Iris pigment epithelial cell (primary cell): ENCODE data around the gene TRPT1.

ENCODE experiments used
- DNase-seq: peaks from one replicate; pipeline ENCODE4 v3.0.0-alpha.2; 2011; ENCODE audit warnings: low read depth

The TRPT1 gene

DNA sequence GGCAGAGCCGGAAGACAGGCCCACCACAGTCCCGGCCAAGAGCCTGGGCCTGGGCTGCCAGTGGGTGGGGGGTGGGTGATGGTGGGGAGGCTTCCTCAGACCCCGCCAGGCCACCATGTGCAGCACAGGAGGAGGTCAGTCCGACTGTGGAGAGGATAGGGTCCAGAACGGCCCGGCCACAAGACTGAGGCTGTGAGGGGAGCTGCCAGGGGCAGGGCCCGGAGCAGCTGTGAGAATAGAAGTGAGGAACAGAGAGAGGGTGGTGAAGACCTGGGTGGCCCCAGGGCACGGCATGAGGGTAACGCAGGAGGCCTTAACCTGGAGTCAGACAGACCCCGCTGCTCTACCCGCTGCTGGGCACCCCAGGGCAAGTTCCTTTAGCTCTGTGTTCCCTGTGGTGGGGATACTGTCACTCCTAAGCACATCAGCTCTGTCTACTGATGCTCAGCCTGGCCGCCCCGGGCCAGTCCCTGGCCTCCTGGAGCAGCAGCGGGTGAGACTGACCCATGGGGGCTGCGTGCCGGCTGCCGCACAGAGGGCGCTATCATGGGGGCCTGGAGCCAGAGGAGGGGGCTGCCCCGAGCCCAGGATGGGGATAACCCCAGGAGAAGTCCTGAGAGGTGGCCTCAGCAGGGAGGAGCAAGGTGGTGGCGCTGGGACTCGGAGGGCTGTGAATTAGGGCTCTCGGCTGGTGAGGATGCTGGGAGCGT, 17.7 kb downstream of the TRPT1 start:
- DNase-seq, result no peak

GRCh38 chr11:64207256-64208085, 18.5 kb downstream of the TRPT1 start:
- peak; percentile 70 for DNase-seq

DNA sequence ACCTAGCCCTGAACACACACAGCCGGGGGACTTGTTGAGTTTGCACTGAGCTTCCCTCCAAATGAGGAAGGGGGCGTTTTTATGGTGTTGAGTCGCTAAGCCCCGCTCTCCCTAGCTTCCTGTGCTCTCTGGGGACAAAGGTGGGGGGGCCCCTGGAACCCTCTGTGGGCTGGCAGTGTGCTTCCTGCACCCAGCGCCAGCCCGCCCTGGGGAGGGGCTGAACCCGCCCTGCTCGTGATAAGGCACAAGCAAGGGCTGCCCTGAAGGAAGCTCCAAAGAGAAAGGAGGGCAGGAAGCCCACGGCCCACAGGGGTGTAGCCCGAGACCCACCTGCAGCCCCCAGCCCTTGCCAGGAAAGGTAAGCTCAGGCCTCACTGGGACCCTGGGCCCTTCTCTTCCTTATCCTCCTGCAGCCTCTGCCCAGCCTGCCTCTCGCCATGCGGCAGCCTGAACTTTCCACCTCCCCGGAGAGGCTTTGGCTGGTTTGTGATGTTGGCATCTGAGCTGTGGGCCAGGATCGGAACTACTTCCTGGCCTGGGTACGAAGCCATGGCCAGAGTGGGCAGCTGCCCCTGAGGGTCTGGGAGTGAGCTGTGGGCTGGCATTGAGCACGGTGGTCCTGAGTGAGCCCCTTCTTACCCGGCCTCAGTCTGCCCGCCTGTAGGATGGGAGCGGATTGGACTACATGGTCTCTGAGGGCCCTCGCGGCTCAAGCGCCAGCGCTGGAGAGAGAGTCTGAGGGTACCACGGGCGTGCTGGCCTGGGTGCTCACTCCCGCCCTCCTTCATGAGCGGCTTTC, 19.3 kb downstream of the TRPT1 start, which contains the start of gene FERMT3:
Gene FERMT3 (plus strand): TSS at position 265 of the 799 bp plus-strand sequence. CDS start 644 bp downstream, outside the sequence.
- DNase-seq, result no peak

GRCh38 chr11:64204464-64204989, 21.5 kb downstream of the TRPT1 start:
- DNase-seq, result peak; percentile 98

GRCh38 chr11:64204080-64204440, 21.9 kb downstream of the TRPT1 start:
- no peak for DNase-seq

DNA sequence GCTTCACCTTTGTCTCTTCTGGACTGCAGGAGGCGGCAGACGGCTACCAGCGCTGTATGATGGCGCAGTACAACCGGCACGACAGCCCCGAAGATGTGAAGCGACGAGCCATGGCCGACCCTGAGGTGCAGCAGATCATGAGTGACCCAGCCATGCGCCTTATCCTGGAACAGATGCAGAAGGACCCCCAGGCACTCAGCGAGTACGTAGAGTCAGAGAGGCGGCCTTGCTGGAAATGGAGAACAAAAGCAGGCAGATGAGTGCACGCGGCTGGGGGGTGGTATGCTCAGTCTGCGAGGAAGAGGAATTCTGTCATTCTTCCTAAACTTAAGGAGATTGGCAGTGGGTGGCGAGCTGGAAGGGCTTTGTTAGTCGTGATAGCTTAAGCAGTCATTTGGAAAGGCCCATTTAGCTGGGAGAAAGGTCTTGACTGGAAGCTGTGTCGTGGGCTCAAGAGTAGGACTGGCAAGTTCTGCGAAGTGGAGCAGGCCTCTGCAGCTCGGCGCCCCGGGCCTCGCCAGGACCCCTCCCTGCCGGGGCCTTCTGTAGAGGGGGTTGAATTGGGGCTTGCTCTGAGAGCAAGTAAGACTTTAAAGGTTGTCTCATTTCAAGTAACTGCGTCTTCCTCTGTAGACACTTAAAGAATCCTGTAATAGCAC, 22.4 kb downstream of the TRPT1 start:
- DNase-seq, result no peak

DNA sequence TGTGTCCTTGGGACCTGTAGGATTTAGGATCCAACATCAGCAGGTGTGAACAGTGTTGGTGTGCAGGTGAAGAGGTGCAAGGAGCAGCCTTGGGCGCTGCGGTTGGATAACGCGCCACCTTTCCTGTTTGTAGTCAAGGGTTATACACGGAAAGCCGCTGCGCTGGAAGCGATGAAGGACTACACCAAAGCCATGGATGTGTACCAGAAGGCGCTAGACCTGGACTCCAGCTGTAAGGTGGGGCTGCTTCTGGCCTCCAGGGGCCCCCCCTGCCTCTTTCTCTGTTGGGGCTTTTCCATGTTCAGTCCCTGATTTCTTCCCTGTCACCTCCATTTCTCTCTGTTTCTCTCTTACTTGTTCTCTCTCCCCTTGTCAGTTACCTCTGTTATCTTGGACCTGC, 23.0 kb downstream of the TRPT1 start:
- DNase-seq, result no peak

- DNase-seq, result no peak
Measured at GRCh38 chr11:64201543-64201942, 24.4 kb downstream of the TRPT1 start.

DNA sequence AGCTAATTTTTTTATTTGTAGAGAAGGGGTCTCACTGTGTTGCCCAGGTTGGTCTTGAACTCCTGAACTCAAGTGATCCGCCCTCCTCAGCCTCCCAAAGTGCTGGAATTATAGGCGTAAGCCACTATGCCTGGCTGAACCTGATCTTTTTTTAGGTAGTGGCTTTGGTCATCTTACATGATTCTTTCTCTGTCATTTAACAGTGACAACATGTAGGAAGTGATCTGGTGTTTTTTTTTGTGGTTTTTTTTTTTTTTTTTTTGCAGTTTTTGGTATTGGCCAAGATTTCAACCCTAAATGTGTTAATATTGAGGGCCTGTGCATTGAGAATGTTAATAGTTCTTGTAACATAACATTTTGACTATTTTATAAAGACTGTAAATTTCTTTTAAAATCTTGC, 27.5 kb downstream of the TRPT1 start:
- no peak for DNase-seq

- DNase-seq, result no peak
Measured at GRCh38 chr11:64196626-64197025, 29.4 kb downstream of the TRPT1 start.

DNA sequence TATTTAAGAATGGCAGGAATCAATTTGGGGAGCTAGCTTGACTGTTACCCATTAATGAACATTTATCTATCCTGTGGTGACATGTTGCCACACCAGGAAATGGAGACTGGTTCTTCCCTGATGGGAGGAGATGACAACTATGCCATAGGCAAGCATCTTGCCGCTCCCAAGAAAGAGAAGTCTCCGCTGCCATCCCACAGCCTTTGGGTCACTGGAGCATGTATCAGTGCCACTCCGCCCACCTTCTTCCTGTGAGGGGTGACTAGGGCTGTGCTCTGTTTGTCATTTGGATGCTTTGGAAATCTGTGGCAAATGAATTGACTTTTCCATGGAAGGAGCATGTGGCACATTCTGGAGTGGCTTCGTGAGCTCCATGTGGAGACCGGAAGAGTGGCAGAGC, 33.6 kb downstream of the TRPT1 start:
- DNase-seq, result no peak

DNA sequence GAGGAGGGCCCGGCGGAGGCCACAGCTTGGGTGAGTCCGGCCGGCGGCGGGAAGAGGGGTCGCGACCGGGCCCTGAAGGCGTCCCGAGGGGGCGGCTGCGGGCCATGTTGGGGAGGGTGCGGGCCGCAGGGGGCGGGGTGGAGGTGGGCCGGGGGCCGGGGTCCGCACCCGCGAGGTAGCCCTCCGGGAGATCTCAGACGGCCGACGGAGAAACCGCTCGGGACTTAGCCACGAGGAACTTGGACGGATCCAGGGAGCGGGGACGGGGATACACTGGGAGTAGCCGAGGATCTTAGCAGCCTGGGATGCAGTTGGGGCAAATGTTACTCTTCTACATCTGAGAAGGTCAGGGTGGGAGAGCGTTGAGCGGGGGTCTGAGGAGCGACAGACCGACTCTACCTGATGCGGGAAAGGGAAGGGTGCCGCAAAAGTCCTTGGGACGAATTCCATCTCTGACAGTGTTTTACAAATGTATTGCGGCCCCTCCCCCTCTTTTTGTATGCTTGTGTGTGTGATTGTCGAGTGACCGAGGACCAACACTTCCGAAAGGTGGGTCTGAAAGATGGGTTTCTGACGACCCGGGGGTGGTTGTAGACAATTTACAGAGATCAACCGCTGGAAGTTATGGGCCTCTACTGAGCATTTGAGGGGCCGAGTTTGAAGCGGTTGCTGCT, 39.4 kb downstream of the TRPT1 start:
- peak; percentile 24 for DNase-seq

GRCh38 chr11:64185693-64186491, 40.1 kb downstream of the TRPT1 start, which contains the start of gene STIP1:
TSS of gene STIP1 (plus strand) at chr11:64186171. CDS start at chr11:64186262, 91 bp downstream.
- DNase-seq, result peak; percentile 100

- DNase-seq, result peak; percentile 86
Measured at GRCh38 chr11:64185175-64185692, 40.8 kb downstream of the TRPT1 start.

GRCh38 chr11:64183890-64184289, 42.1 kb downstream of the TRPT1 start:
- no peak for DNase-seq

- peak; percentile 94 for DNase-seq
Measured at GRCh38 chr11:64181506-64182411, 44.2 kb downstream of the TRPT1 start.

- DNase-seq, result no peak
Measured at GRCh38 chr11:64180891-64181290, 45.1 kb downstream of the TRPT1 start.

DNA sequence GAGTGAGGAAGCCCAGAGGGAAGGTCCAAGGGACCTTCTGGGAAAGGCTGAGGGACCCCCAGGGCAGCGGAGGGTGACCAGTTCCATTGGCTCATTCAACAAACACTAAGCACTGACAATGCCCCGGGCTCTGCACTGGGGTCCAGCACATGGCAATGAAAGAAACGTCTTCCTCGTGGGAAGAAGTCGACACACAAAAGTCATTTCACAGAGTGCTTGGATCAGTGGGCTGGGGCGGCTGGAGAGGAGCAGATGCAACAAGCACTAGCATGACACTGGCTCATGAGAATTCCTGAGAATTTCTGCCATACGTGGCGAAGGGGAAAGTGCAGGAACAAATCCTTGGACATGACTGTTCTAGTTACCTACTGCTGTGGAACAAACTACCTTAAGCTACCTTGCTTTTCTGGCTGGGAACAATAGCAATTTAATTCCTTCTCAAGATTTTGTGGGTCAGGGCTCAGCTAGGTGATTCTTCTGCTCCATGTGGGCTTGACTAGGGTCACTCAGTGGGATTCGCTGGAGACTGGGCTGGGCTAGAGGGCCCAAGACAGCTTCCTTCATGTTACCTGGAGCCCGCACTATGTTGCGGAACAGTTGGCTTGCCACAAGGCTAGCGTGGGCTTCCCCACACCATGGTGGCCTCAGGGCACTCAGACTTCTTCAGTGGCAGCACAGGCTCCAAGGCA, 46.9 kb downstream of the TRPT1 start:
- DNase-seq, result no peak
